Measurements from ENCODE around the gene THOC5.
"Not testable (repeated sequence)": the region's sequence is repeated elsewhere in the genome, so short reads cannot be mapped to it uniquely, and the experiment has no call there.

THOC5 gene
- 51.3 to 72.4 (median 69.9) reads per million in 9 experiments for total RNA-seq

DNA sequence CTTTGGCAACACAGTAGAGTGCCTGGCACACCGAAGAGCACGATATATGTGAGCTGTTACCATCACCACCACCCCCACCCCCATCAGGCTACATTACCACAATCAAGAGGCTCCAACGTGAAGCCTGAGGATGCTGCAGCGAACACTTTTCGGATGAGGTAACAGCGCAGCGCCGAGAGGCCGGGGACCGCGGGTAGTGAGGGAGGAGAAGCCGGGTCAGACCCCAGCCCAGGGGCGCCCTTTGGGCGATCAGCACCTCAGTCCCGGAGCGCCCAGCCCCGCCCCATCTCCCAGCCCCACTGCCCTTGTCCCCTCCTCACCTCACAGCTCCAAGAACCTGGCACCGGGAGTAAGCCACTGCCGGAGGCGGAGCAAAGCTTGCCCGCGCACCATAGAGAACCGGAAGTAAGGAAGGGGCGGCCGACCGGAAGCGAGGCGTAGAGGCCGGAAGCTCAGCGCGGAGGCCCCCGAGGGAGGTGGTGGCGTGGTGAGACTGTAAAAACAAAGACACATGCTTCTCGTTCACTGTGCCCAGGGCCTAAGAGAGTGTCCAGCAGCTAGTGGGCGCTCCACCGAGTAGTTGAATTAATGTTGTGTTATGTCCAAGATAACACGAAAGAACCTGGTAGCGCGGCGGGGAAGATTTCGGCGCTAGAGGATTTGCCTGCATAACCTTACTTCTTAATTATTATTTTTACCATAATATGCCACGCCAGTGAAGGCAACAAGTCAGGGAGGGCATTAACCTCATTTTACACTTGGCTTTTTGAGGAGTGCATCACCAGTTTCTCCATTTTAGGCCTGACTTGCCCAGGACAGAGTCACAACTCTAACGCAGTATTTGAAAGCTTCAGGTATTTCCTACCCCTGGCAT lies at the start of gene THOC5:
TSS of gene THOC5 (minus strand) at position 407 of the 874 bp plus-strand sequence. CDS start 4,610 bp downstream, outside the sequence.
- Mint-ChIP-seq H3K4me1 (ENCODE audit: low read depth in 2 of 2) (peaks cover 15 to 18% of the 10 kb centered on the region in 2 donors), H3K4me3 (peak within 1 kb of the TSS; percentile 81 to 83), H3K27me3 (no peaks in the 10 kb centered on the region), H3K36me3 (ENCODE audit: insufficient read depth) (peaks cover 28% of the 10 kb centered on the region), H3K27ac (peak within 1 kb of the TSS; percentile 92 to 95), H3K9me3 (no peaks in the 10 kb centered on the region)
- peak; percentile 95 for ATAC-seq (replicated peaks)
- DNase-seq, result peak; percentile 80 to 83 (median 83)

DNA sequence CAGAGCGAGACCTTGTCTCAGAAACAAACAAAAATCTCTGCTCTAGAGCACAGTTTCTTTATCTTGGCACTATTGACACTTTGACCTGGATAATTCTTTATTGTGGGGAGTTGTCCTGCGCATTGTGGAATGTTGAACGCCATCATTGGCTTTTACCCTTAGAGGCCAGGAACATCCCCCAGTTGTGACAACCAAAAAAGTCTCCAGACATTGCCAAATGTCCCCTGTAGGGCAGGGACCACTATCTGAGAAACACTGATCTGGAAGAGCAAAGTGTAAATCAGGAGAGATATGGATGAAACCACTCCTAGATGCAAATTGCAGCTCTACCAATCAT lies 45.1 kb upstream of the THOC5 start:
- H3K4me1 Mint-ChIP-seq (ENCODE audit: low read depth in 2 of 2), result peaks cover 2 to 3% of the 10 kb centered on the region in 2 donors
- ATAC-seq (replicated peaks), result no peak
- H3K36me3 Mint-ChIP-seq (ENCODE audit: insufficient read depth), result no peaks in the 10 kb centered on the region
- no peak overlapping the region for H3K27ac Mint-ChIP-seq
- H3K4me3 Mint-ChIP-seq, result no peak overlapping the region
- no peaks in the 10 kb centered on the region for H3K27me3 Mint-ChIP-seq
- no peak for DNase-seq
- H3K9me3 Mint-ChIP-seq, result no peaks in the 10 kb centered on the region

- not testable (repeated sequence) for H3K27ac Mint-ChIP-seq; H3K27me3 Mint-ChIP-seq; H3K36me3 Mint-ChIP-seq (ENCODE audit: insufficient read depth); H3K4me1 Mint-ChIP-seq (ENCODE audit: low read depth in 2 of 2); ATAC-seq (replicated peaks); H3K4me3 Mint-ChIP-seq; DNase-seq; H3K9me3 Mint-ChIP-seq
These were observed 44.5 kb upstream of the THOC5 start for GRCh38 chr22:29597871-29598683.

GRCh38 chr22:29596408-29596807 lies 42.9 kb upstream of the THOC5 start:
- Mint-ChIP-seq H3K36me3 (ENCODE audit: insufficient read depth) (no peaks in the 10 kb centered on the region), H3K4me1 (ENCODE audit: low read depth in 2 of 2) (no peaks in the 10 kb centered on the region), H3K27ac (no peak overlapping the region), H3K9me3 (no peaks in the 10 kb centered on the region), H3K27me3 (no peaks in the 10 kb centered on the region), H3K4me3 (no peak overlapping the region)
- DNase-seq, result no peak
- no peak for ATAC-seq (replicated peaks)

DNA sequence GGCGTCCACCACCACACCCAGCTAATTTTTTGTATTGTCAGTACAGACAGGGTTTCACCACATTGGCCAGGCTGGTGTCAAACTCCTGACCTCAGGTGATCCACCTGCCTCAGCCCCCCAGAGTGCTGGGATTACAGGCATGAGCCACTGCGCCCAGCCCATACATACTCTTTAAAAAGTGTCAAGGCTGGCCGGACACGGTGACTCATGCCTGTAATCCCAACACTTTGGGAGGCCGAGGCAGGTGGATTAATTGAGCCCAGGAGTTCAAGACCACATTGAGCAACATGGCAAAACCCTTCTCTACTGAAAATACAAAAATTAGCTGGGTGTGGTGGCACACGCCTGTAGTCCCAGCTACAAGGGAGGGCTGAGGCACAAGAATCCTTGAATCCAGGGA lies 40.9 kb upstream of the THOC5 start:
- not testable (repeated sequence) for H3K27me3 Mint-ChIP-seq; DNase-seq; H3K27ac Mint-ChIP-seq; ATAC-seq (replicated peaks); H3K36me3 Mint-ChIP-seq (ENCODE audit: insufficient read depth); H3K4me3 Mint-ChIP-seq; H3K9me3 Mint-ChIP-seq; H3K4me1 Mint-ChIP-seq (ENCODE audit: low read depth in 2 of 2)

GRCh38 chr22:29593923-29594322 lies 40.4 kb upstream of the THOC5 start:
- DNase-seq (no peak), ATAC-seq (replicated peaks) (no peak)
- Mint-ChIP-seq H3K27ac (no peak overlapping the region), H3K4me1 (ENCODE audit: low read depth in 2 of 2) (peaks cover 5 to 8% of the 10 kb centered on the region in 2 donors), H3K4me3 (no peak overlapping the region), H3K36me3 (ENCODE audit: insufficient read depth) (peaks cover 7% of the 10 kb centered on the region), H3K27me3 (no peaks in the 10 kb centered on the region), H3K9me3 (no peaks in the 10 kb centered on the region)

DNA sequence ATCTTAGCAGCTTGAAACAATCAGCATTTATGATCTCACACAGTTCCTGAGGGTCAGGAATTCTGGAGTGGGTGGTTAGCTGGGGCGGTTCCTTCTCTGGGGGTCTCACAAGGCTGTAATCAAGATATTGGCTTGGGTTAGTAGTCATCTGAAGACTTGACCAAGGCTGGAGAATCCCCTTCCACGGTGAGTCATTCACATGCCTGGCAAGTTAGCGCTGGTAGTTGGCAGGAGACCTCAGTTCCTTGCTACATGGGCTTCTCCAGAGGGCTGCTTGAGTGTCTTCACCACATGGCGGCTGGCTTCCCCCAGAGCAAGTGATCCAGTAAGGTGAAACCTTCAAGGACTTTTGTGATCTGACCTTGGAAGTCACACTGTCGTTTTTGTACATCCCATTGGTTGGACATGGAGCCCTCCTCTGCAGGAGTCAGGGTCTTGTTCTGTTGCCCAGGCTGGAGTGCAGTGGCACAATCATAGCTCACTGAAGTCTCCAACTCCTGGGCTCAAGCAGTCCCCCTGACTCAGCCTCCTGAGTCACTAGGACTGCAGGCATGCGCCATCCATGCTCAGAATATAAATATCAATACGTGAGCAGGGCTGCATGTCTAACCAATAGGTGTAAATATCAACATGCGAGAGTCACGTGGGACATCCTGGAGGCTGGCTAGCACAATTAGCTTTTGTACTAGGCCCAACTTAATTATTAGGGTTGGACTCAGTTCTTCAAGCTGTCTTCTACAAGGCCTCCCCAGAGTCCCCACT lies 34.6 kb upstream of the THOC5 start:
- H3K36me3 Mint-ChIP-seq (ENCODE audit: insufficient read depth), result peaks cover 7% of the 10 kb centered on the region

GRCh38 chr22:29586193-29586705 lies 32.7 kb upstream of the THOC5 start:
- H3K27ac Mint-ChIP-seq; H3K27me3 Mint-ChIP-seq; ATAC-seq (replicated peaks); H3K9me3 Mint-ChIP-seq; DNase-seq; H3K4me3 Mint-ChIP-seq: not testable (repeated sequence)
- Mint-ChIP-seq H3K4me1 (ENCODE audit: low read depth in 2 of 2) (peaks cover 9 to 16% of the 10 kb centered on the region in 2 donors), H3K36me3 (ENCODE audit: insufficient read depth) (peaks cover 14% of the 10 kb centered on the region)

More for the DNA sequence above, 34.6 kb upstream of the THOC5 start:
- no peak for ATAC-seq (replicated peaks)
- no peaks in the 10 kb centered on the region for H3K27me3 Mint-ChIP-seq
- H3K4me3 Mint-ChIP-seq, result no peak overlapping the region
- no peaks in the 10 kb centered on the region for H3K9me3 Mint-ChIP-seq
- peak overlapping the region in 1 of 2 donors; percentile 20 for H3K27ac Mint-ChIP-seq
- DNase-seq, result no peak
- peaks cover 5 to 8% of the 10 kb centered on the region in 2 donors for H3K4me1 Mint-ChIP-seq (ENCODE audit: low read depth in 2 of 2)

DNA sequence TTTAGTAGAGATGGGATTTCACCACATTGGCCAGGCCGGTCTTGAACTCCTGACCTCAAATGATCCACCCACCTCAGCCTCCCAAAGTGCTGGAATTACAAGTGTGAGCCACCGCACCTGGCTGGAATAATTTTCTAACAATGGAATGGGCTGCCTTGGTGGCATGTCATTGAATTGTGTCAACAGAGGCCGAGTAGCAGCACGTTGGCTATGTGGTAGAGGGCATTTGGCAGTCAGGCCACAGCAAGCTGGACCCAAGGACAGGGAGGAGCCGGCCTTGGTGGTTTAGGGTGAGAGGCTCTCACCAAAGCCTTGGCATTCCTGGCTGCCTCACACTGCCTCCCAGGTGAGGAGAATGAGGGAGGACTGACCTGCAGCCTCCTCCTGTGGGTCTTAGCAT lies 31.4 kb upstream of the THOC5 start:
- Mint-ChIP-seq H3K36me3 (ENCODE audit: insufficient read depth) (peaks cover 7% of the 10 kb centered on the region), H3K9me3 (no peaks in the 10 kb centered on the region), H3K4me3 (no peak overlapping the region), H3K27me3 (no peaks in the 10 kb centered on the region), H3K27ac (no peak overlapping the region), H3K4me1 (ENCODE audit: low read depth in 2 of 2) (peaks cover 12 to 14% of the 10 kb centered on the region in 2 donors)
- ATAC-seq (replicated peaks), result no peak
- no peak for DNase-seq

GRCh38 chr22:29581799-29582198 lies 28.2 kb upstream of the THOC5 start:
- no peak for ATAC-seq (replicated peaks)
- H3K27me3 Mint-ChIP-seq, result no peaks in the 10 kb centered on the region
- H3K4me3 Mint-ChIP-seq, result peak overlapping the region; percentile 85 to 92
- peaks cover 6% of the 10 kb centered on the region for H3K36me3 Mint-ChIP-seq (ENCODE audit: insufficient read depth)
- peaks cover 11 to 15% of the 10 kb centered on the region in 2 donors for H3K4me1 Mint-ChIP-seq (ENCODE audit: low read depth in 2 of 2)
- peak overlapping the region; percentile 89 to 91 for H3K27ac Mint-ChIP-seq
- H3K9me3 Mint-ChIP-seq, result no peaks in the 10 kb centered on the region
- no peak for DNase-seq

DNA sequence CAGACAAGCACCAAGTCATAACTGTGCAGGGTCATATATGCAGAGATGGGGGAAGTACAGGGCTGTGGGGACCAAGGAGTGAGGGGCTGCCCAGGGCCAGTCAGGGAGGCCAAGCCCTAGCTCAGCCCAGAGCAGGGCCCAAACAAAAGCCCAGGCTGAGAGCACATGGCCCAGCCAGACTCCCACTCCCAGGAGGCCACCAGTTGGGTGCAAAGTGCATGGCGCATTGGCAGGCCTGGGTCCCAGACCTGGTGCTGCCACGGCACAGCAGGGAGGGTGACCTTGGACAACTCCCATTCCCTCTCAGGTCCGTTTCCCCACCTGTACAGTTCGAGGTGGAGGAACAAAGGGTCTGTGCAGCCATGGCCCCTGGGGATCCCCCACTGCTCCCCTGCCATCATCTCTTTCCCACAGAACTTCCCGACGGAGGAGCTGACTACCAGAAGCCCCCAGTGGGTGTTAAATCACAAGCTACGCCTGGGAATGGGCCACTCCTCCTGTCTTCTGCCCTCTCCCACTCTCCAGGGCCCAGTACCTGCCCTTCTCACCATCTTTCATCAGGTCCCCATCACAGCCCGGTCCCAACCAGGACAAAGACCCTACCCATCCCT lies 26.7 kb upstream of the THOC5 start:
- Mint-ChIP-seq H3K9me3 (no peaks in the 10 kb centered on the region), H3K36me3 (ENCODE audit: insufficient read depth) (peaks cover 6% of the 10 kb centered on the region), H3K27me3 (no peaks in the 10 kb centered on the region), H3K4me3 (peak overlapping the region; percentile 85 to 92), H3K27ac (peak overlapping the region; percentile 89 to 91), H3K4me1 (ENCODE audit: low read depth in 2 of 2) (peaks cover 11 to 15% of the 10 kb centered on the region in 2 donors)
- ATAC-seq (replicated peaks) (no peak), DNase-seq (no peak)

- Mint-ChIP-seq H3K36me3 (ENCODE audit: insufficient read depth) (peaks cover 16% of the 10 kb centered on the region), H3K4me3 (no peak overlapping the region), H3K9me3 (no peaks in the 10 kb centered on the region), H3K27ac (no peak overlapping the region), H3K4me1 (ENCODE audit: low read depth in 2 of 2) (peaks cover 11 to 15% of the 10 kb centered on the region in 2 donors), H3K27me3 (no peaks in the 10 kb centered on the region)
- no peak for DNase-seq
- no peak for ATAC-seq (replicated peaks)
These were observed 25.1 kb upstream of the THOC5 start for GRCh38 chr22:29578462-29579200.

Measured in effector memory CD8-positive, alpha-beta T cell (primary cell).